SK-N-SH (cell line): ENCODE results near the gene UBE2D2. TPM values are rescaled to one million over a fixed set of nuclear protein-coding genes. Genes with fewer than 3 reads are reported as not detected.

ENCODE experiments used
- CTCF ChIA-PET: fragments of 300-600, 350-600 bp; formaldehyde crosslinking; extraction: SDS; loops from one replicate; lab custom pipeline; 2021; lab: Yijun Ruan, JAX
- POLR2A ChIA-PET: fragments of 350-600 bp; sonication (Branson Sonifier 250); formaldehyde crosslinking; extraction: SDS; loops from one replicate; lab custom pipeline; 2020; ENCODE audit warnings: antibody characterized with exemption, inconsistent platforms; lab: Yijun Ruan, JAX
- DNase-seq: peaks from one replicate; pipeline ENCODE4 v3.0.0; 2012
- H2AFZ ChIP-seq: fragments of 200-600 bp; sonication (generic); 2 replicates; pipeline ENCODE4 v1.8.1; 2016; ENCODE audit warnings: antibody characterized with exemption, mild to moderate bottlenecking, low read depth
- H3F3A ChIP-seq: fragments of 200-600 bp; sonication (generic); replicated peaks from 2 replicates; pipeline ENCODE3; 2016; ENCODE audit warnings: antibody characterized with exemption, mild to moderate bottlenecking; ENCODE audit not compliant: insufficient read depth
- H3K27ac ChIP-seq, 2 experiments: fragments of 200-500 bp in 1 of 2; fragments of 200-600 bp in 1 of 2; sonication (Bioruptor generic) in 1 of 2; sonication (generic), shearing (Covaris generic) in 1 of 2; 2 replicates each; pipeline versions ENCODE4 v1.5.1 to v1.6.1; 2014 to 2016; ENCODE audit warnings: low read depth in 2 of 2, inconsistent platforms in 1 of 2, low read length in 1 of 2, mild to moderate bottlenecking in 1 of 2, mixed read lengths in 1 of 2
- H3K27me3 ChIP-seq: fragments of 200-600 bp; sonication (generic), shearing (Covaris generic); 2 replicates; pipeline ENCODE4 v1.6.1; 2016; ENCODE audit warnings: mixed run types; ENCODE audit not compliant: insufficient read depth
- H3K36me3 ChIP-seq, 2 experiments: fragments of 200-500 bp in 1 of 2; fragments of 200-600 bp in 1 of 2; sonication (Bioruptor generic) in 1 of 2; sonication (generic) in 1 of 2; replicated peaks in 1 of 2; 2 replicates each; pipeline versions ENCODE3 to v1.5.1; 2014 to 2016; ENCODE audit warnings: low read length in 1 of 2, mild to moderate bottlenecking in 1 of 2; ENCODE audit not compliant: insufficient read depth in 2 of 2, control insufficient read depth in 1 of 2
- H3K4me1 ChIP-seq, 2 experiments: fragments of 200-500 bp in 1 of 2; fragments of 200-600 bp in 1 of 2; sonication (Bioruptor generic) in 1 of 2; sonication (generic), shearing (Covaris generic) in 1 of 2; 2 replicates each; pipeline versions ENCODE4 v1.5.1 to v1.6.1; 2014 to 2016; ENCODE audit warnings: low read depth in 1 of 2, low read length in 1 of 2, mixed run types in 1 of 2; ENCODE audit not compliant: insufficient read depth in 2 of 2, control insufficient read depth in 1 of 2
- H3K4me2 ChIP-seq: fragments of 200-600 bp; sonication (generic), shearing (Covaris generic); 2 replicates; pipeline ENCODE4 v1.6.1; 2017; ENCODE audit warnings: mixed run types
- H3K4me3 ChIP-seq, 2 experiments: fragments of 200-500 bp in 1 of 2; fragments of 200-600 bp in 1 of 2; sonication (Bioruptor generic) in 1 of 2; sonication (generic), shearing (Covaris generic) in 1 of 2; 2 replicates each; pipeline versions ENCODE4 v1.5.1 to v1.8.1; 2014 to 2016; ENCODE audit warnings: low read depth in 2 of 2, inconsistent platforms in 1 of 2, low read length in 1 of 2, mild to moderate bottlenecking in 1 of 2, mixed read lengths in 1 of 2, moderate library complexity in 1 of 2
- H3K79me2 ChIP-seq: fragments of 200-600 bp; sonication (generic); 2 replicates; pipeline ENCODE4 v1.8.1; 2017; ENCODE audit warnings: mild to moderate bottlenecking; ENCODE audit not compliant: insufficient read depth
- H3K9ac ChIP-seq: fragments of 200-600 bp; sonication (generic); 2 replicates; pipeline ENCODE4 v1.6.1; 2017; ENCODE audit warnings: mixed run types
- H3K9me2 ChIP-seq: fragments of 200-600 bp; sonication (generic); 2 replicates; pipeline ENCODE4 v1.6.1; 2017; ENCODE audit warnings: mixed run types
- H3K9me3 ChIP-seq: fragments of 200-600 bp; sonication (generic); 2 replicates; pipeline ENCODE4 v1.6.1; 2017; ENCODE audit warnings: mixed run types, mild to moderate bottlenecking, moderate library complexity
- H4K20me1 ChIP-seq: fragments of 200-600 bp; sonication (generic); 2 replicates; pipeline ENCODE4 v1.6.1; 2017; ENCODE audit warnings: mild to moderate bottlenecking, mixed run types; ENCODE audit not compliant: insufficient read depth
- CTCF ChIP-seq: fragments of 200-600 bp; sonication (generic); IDR thresholded peaks from 2 replicates; pipeline ENCODE4 v1.6.1; 2017; ENCODE audit warnings: antibody characterized with exemption, mild to moderate bottlenecking, moderate library complexity
- ELF1 ChIP-seq: IDR thresholded peaks from 2 replicates; pipeline ENCODE4 v1.4.0; 2012
- FOXJ3 ChIP-seq: sonication (generic); formaldehyde crosslinking; IDR thresholded peaks from 2 replicates; pipeline ENCODE4 v1.5.1; 2020; ENCODE audit warnings: mild to moderate bottlenecking, missing genetic modification reagents
- GABPA ChIP-seq: IDR thresholded peaks from 2 replicates; pipeline ENCODE4 v1.4.0; 2012; ENCODE audit warnings: low read depth, mild to moderate bottlenecking
- GATA2 ChIP-seq: sonication (generic); formaldehyde crosslinking; IDR thresholded peaks from 2 replicates; pipeline ENCODE4 v1.5.0; 2020; ENCODE audit warnings: mild to moderate bottlenecking, missing genetic modification reagents
- JUND ChIP-seq: IDR thresholded peaks from 2 replicates; pipeline ENCODE4 v1.4.0; 2012
- NRF1 ChIP-seq: IDR thresholded peaks from 2 replicates; pipeline ENCODE4 v1.6.1; 2012; ENCODE audit warnings: low read depth, mild to moderate bottlenecking, low read length
- PBX3 ChIP-seq: IDR thresholded peaks from 2 replicates; pipeline ENCODE4; 2012
- RAD21 ChIP-seq: IDR thresholded peaks from 2 replicates; pipeline ENCODE4 v1.6.1; 2012; ENCODE audit warnings: mild to moderate bottlenecking, low read length
- RXRA ChIP-seq: IDR thresholded peaks from 2 replicates; pipeline ENCODE4 v1.4.0; 2012; ENCODE audit warnings: low read depth, mild to moderate bottlenecking, borderline replicate concordance
- SIN3A ChIP-seq: IDR thresholded peaks from 2 replicates; pipeline ENCODE4 v1.6.1; 2012; ENCODE audit warnings: low read depth, mild to moderate bottlenecking, low read length, moderate library complexity, borderline replicate concordance
- SMC3 ChIP-seq: IDR thresholded peaks from 2 replicates; pipeline ENCODE4 v1.6.1; 2012; ENCODE audit warnings: low read depth, low read length, improper control_type of control experiment
- TAF1 ChIP-seq: IDR thresholded peaks from 2 replicates; pipeline ENCODE4 v1.6.1; 2012; ENCODE audit warnings: low read depth, mild to moderate bottlenecking, low read length, moderate library complexity, borderline replicate concordance
- TCF12 ChIP-seq: IDR thresholded peaks from 2 replicates; pipeline ENCODE4 v1.4.0; 2012
- USF1 ChIP-seq: IDR thresholded peaks from 2 replicates; pipeline ENCODE4 v1.4.0; 2012; ENCODE audit warnings: low read depth, borderline replicate concordance
- YY1 ChIP-seq: IDR thresholded peaks from 2 replicates; pipeline ENCODE4 v1.4.0; 2012; ENCODE audit warnings: low read depth, mild to moderate bottlenecking
- WGBS: methylation state at CpG from one replicate; pipeline ENCODE4 v1.1.6; 2017; ENCODE audit warnings: low lambda C conversion rate; 5-methylcytosine and 5-hydroxymethylcytosine counted together
- polyA plus RNA-seq, 3 experiments: library from polyadenylated mRNA; depleted of rRNA; stranded (reverse); fragments of >200 nt; gene quantifications; 2 replicates each; pipeline ENCODE4 v1.2.3, GENCODE V29; 2012
- TF ChIP-seq, protein P1 (sequence below): IDR thresholded peaks from 2 replicates; pipeline ENCODE4 v1.4.0; 2012; ENCODE audit warnings: low read depth, borderline replicate concordance
- TF ChIP-seq, protein P2 (sequence below): fragments of 150-350 bp; IDR thresholded peaks from 2 replicates; pipeline ENCODE4 v1.6.1; 2016; ENCODE audit warnings: mild to moderate bottlenecking, low read depth, low read length

UBE2D2 gene
- polyA plus RNA-seq, 1 of the 3 experiments (the other 2 are of a cell fraction) = 24.5 TPM

DNA sequence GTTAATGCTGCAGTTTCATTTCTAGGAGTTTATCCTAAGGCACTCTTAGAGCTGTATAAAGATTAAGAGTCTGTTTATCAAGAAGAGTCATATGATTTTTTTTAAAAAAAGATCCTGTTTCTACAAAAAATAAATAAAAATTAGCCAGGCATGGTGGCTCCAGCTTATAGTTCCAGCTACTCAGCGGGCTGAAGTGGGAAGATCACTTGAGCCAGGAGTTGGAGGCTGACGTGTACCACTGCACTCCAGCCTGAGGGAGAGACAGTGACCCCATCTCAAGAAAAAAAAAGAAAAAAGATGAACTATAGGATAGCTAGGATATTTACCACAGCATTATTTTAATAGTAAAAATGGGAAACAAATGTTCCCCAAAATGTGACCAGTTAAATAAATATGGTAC lies 3.3 kb upstream of the UBE2D2 start:
- Histone ChIP-seq H3K79me2 (peaks cover 15% of the 10 kb centered on the region), H3K9me2 (no peaks in the 10 kb centered on the region), H3K36me3 (no peaks in the 10 kb centered on the region), H3K9ac (no peak overlapping the region), H3K27me3 (no peaks in the 10 kb centered on the region), H2AFZ (no peak overlapping the region), H3K9me3 (no peaks in the 10 kb centered on the region), H3K4me3 (no peak overlapping the region), H3K4me1 (peaks cover under 1 to 4% of the 10 kb centered on the region in 2 experiments; a peak in 1 of 4 replicates), H3K4me2 (no peak overlapping the region), H3F3A (peaks cover 4% of the 10 kb centered on the region), H3K27ac (no peak overlapping the region), H4K20me1 (peaks cover 11% of the 10 kb centered on the region)
- POLR2A ChIA-PET = no interaction called here
- DNase-seq = no peak
- CTCF ChIA-PET = no interaction called here
- TF ChIP-seq SIN3A (no peak), TAF1 (no peak), TCF12 (no peak), ELF1 (no peak), RAD21 (no peak), YY1 (no peak), GABPA (no peak), SMC3 (no peak), RXRA (no peak), FOXJ3 (CRISPR knock-in tag) (no peak), PBX3 (no peak), GATA2 (CRISPR knock-in tag) (no peak), USF1 (no peak), CTCF (no peak), JUND (no peak), NRF1 (no peak)
- TF ChIP-seq, protein P1, sequence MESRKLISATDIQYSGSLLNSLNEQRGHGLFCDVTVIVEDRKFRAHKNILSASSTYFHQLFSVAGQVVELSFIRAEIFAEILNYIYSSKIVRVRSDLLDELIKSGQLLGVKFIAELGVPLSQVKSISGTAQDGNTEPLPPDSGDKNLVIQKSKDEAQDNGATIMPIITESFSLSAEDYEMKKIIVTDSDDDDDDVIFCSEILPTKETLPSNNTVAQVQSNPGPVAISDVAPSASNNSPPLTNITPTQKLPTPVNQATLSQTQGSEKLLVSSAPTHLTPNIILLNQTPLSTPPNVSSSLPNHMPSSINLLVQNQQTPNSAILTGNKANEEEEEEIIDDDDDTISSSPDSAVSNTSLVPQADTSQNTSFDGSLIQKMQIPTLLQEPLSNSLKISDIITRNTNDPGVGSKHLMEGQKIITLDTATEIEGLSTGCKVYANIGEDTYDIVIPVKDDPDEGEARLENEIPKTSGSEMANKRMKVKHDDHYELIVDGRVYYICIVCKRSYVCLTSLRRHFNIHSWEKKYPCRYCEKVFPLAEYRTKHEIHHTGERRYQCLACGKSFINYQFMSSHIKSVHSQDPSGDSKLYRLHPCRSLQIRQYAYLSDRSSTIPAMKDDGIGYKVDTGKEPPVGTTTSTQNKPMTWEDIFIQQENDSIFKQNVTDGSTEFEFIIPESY = no peak
- TF ChIP-seq, protein P2, sequence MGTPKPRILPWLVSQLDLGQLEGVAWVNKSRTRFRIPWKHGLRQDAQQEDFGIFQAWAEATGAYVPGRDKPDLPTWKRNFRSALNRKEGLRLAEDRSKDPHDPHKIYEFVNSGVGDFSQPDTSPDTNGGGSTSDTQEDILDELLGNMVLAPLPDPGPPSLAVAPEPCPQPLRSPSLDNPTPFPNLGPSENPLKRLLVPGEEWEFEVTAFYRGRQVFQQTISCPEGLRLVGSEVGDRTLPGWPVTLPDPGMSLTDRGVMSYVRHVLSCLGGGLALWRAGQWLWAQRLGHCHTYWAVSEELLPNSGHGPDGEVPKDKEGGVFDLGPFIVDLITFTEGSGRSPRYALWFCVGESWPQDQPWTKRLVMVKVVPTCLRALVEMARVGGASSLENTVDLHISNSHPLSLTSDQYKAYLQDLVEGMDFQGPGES = no peak
- 76% methylated on average over 2 of the region's 2 CpGs for WGBS
